ENCODE results near the gene MAN2A2.

MAN2A2 gene

GRCh38 chr15:90883976-90884718, 19.0 kb upstream of the MAN2A2 start, which contains the start of gene FES:
Gene FES, plus strand, starts transcription at chr15:90884504. Its CDS starts 542 bp downstream, at chr15:90885046.
- Histone ChIP-seq H3K9me3 (no peaks in the 10 kb centered on the region), H3K27me3 (no peaks in the 10 kb centered on the region), H3K27ac (peak within 1 kb of the TSS; percentile 95), H3K4me3 (ENCODE audit: low read depth in 1 of 2, low read length in 1 of 2) (peak within 1 kb of the TSS; percentile 96 to 100), H3K4me1 (ENCODE audit: control insufficient read depth in 1 of 2, insufficient read depth in 1 of 2, low read depth in 1 of 2, low read length in 1 of 2) (peaks cover 37 to 42% of the 10 kb centered on the region in 2 experiments), H3K36me3 (peaks cover 70% of the 10 kb centered on the region)
- TF ChIP-seq CTCF (IDR thresholded peaks at IDR 0.05), result no peak

GRCh38 chr15:90884719-90885431, 18.2 kb upstream of the MAN2A2 start:
- Histone ChIP-seq H3K27me3 (no peaks in the 10 kb centered on the region), H3K9me3 (no peaks in the 10 kb centered on the region), H3K4me1 (ENCODE audit: control insufficient read depth in 1 of 2, insufficient read depth in 1 of 2, low read depth in 1 of 2, low read length in 1 of 2) (peaks cover 37 to 42% of the 10 kb centered on the region in 2 experiments), H3K4me3 (ENCODE audit: low read depth in 1 of 2, low read length in 1 of 2) (peak overlapping the region; percentile 96 to 100), H3K36me3 (peaks cover 70% of the 10 kb centered on the region), H3K27ac (peak overlapping the region; percentile 95)
- no peak for TF ChIP-seq CTCF (IDR thresholded peaks at IDR 0.05)

GRCh38 chr15:90885432-90886290, 17.4 kb upstream of the MAN2A2 start:
- H3K36me3 ChIP-seq, result peaks cover 70% of the 10 kb centered on the region
- H3K9me3 ChIP-seq, result no peaks in the 10 kb centered on the region
- peak overlapping the region; percentile 96 to 100 for H3K4me3 ChIP-seq (ENCODE audit: low read depth in 1 of 2, low read length in 1 of 2)
- H3K27me3 ChIP-seq, result no peaks in the 10 kb centered on the region
- TF ChIP-seq CTCF (IDR thresholded peaks at IDR 0.05), result peak; percentile 90
- H3K27ac ChIP-seq, result peak overlapping the region; percentile 95
- peaks cover 37 to 42% of the 10 kb centered on the region in 2 experiments for H3K4me1 ChIP-seq (ENCODE audit: control insufficient read depth in 1 of 2, insufficient read depth in 1 of 2, low read depth in 1 of 2, low read length in 1 of 2)

GRCh38 chr15:90886291-90886614, 16.8 kb upstream of the MAN2A2 start:
- Histone ChIP-seq H3K36me3 (peaks cover 70% of the 10 kb centered on the region), H3K27ac (peak overlapping the region; percentile 95), H3K4me3 (ENCODE audit: low read depth in 1 of 2, low read length in 1 of 2) (peak overlapping the region; percentile 96 to 100), H3K9me3 (no peaks in the 10 kb centered on the region), H3K27me3 (no peaks in the 10 kb centered on the region), H3K4me1 (ENCODE audit: control insufficient read depth in 1 of 2, insufficient read depth in 1 of 2, low read depth in 1 of 2, low read length in 1 of 2) (peaks cover 37 to 42% of the 10 kb centered on the region in 2 experiments)
- TF ChIP-seq CTCF (IDR thresholded peaks at IDR 0.05), result no peak

- no peak for TF ChIP-seq CTCF (IDR thresholded peaks at IDR 0.05)
- Histone ChIP-seq H3K9me3 (no peaks in the 10 kb centered on the region), H3K27me3 (no peaks in the 10 kb centered on the region), H3K4me1 (ENCODE audit: control insufficient read depth in 1 of 2, insufficient read depth in 1 of 2, low read depth in 1 of 2, low read length in 1 of 2) (peaks cover 37 to 42% of the 10 kb centered on the region in 2 experiments), H3K4me3 (ENCODE audit: low read depth in 1 of 2, low read length in 1 of 2) (no peak overlapping the region), H3K27ac (peak overlapping the region; percentile 95), H3K36me3 (peaks cover 70% of the 10 kb centered on the region)
Measured at GRCh38 chr15:90887037-90887481, 16.0 kb upstream of the MAN2A2 start.

Measured in neutrophil (primary cell).